ENCODE results near the gene P2RX2.

The P2RX2 gene

GRCh38 chr12:132618683-132619043, at the start of gene P2RX2:
Gene P2RX2 (plus strand): TSS chr12:132618776. CDS start chr12:132618817, 41 bp downstream.
- DNase-seq (ENCODE audit: low read depth): no peak

DNA sequence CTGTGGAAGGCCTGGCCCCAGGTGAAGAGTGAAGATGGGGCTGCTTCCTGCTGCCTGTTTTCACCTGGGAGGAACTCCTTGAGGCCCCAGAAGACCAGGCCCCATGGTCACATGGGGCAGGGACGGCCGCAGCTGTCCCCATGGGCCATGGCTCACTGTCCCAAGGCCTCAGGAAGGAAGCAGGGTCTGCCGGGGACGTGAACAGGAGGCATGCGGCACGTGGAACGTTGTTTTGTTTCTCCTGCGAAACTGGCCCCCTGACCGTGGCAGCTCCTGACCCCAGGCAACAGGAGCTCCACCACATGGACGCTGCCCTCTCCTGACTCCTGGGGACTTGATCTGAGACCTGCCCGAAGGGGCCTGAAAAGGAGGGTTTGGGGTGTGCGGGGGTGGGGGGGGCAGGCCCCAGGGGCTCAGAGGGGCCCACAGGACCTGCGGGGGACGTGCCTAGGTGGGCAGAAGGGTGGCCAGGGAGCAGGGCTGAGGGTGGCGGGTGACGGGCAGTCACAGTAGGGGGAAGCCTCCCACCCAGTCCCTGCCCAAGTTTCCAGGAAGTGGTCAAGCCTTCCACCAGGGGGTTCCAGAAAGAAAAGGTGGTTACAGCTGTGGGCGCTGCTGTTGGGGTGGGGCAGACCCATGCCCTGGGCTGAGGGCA, 49.6 kb upstream of the P2RX2 start:
- DNase-seq (ENCODE audit: low read depth): no peak

DNA sequence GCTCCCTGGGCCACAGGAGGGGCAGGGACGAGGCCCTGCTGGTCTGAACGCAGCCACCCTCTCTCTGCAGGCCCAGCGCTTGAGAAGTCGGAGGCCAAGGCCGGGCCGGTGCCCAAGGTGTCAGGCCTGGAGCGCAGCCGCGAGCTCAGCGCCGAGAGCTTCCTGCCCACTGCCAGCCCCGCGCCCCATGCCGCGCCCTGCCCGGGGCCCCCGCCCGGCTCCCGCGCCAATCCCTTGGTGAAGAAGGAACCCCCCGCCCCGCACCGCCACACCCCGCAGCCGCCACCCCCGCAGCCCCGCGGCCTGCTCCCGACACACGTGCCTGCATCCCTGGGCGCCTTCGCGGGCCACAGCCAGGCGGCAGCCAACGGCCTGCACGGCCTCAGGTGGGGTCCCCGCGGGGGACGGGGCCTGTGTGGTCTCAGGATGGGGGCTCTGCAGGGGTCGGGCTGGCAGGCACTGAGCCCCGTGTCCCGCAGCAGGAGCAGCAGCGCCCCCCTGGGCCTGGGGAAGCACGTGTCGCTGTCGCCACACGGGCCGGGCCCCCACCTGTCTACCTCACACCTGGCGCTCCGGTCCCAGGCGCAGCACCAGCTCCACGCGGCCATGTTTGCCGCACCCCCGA, 48.6 kb upstream of the P2RX2 start:
- no peak for DNase-seq (ENCODE audit: low read depth)

DNA sequence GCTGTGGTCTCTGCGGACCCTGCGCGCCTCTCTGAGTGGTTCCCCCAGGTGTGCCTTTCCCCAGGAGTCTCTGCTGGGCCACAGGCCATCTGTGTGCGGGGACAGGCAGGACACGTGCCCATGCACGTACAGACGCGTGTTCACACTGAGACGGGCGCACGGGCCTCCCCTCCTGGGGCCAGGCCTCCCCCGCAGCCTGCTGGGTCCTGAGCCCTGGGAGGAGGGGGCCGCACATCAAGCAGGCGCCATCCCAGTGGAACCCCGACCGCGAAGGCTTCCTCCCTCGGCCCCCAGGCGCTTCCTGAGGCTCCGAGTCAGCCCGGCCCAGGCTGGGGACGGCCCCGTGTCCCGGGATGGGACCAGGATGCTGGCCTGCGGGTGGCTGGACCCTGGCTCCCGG, 47.9 kb upstream of the P2RX2 start:
- no peak for DNase-seq (ENCODE audit: low read depth)

DNA sequence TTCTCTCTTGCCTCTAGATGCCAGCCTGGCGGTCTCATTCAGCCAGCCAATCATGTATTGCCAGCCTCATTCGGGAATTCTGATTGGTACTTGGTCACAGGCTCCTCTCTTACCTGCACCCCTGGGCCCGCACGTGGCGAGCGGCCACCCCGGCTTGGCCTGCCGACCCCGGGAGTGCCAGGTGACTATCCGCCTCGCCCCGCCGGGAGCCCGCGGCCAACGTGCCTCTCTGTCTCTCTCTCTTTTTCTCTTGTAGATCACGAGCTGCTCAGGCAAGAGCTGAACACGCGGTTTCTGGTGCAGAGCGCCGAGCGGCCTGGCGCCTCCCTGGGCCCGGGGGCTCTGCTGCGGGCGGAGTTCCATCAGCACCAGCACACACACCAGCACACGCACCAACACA, 47.5 kb upstream of the P2RX2 start:
- DNase-seq (ENCODE audit: low read depth): no peak

GRCh38 chr12:132571598-132571997, 47.0 kb upstream of the P2RX2 start:
- DNase-seq (ENCODE audit: low read depth): no peak

DNA sequence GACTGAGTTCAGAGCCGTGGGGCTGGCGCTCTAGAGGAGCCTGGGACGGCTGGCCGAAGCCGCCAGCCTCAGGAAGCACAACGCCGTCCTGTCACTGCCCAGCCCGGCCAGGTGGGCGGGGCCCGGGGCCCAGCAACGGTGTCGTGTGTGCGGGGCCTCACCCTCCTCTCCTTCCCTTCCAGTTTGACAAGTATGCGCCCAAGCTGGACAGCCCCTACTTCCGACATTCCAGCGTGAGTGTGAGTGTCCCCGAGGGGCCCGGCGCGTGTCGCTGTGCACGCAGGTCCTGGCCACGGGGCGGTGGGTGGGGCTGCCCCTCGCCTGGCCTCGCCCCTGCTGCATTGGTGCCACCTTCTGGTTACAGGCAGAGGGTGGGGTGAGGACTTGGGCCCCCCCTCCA, 46.5 kb upstream of the P2RX2 start:
- no peak for DNase-seq (ENCODE audit: low read depth)

DNA sequence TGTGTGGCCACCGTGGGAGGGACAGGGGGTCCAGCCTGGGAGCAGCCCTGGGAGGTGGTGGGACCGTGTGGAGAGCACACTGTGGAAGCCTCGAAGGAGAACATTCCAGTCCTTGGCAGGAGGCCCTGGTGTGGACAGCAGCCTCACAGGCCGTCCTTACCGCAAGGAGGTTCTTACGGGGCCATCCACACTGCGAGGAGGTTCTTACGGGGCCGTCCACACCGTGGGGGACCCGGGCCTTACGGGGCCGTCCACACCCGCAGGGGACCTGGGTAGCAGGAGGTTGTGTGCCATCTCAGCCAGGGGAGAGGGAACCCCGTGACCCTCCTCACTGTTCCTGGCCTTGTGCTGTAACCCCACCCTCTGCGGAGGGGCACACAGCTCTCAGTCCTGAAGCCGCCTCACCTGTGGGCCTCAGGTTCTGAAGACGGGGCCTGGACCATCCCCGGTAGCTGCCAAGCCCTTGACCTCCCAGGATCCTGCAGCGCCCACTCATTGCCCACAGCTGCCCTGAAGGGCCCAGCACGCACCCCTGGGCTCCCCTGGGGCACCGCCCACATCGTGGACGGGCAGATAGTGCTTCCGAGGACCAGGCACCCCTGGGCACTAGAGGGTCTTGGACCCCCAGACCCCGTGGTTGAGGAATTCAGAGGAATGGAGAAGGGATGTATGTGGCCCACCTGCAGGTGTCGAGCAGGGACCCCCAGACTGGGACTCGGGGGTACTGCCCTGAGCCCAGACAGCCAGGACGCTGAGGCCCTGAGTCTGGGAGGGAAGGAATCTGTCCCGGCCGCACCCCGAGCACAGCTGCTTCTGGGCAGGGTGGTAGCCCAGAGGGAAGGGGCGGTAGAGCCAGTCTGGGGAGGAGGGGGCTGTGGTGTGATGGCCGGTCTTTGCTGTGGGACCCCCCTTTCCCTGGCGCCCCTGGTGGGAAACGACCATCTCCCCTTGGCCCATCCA, 45.5 kb upstream of the P2RX2 start:
- DNase-seq (ENCODE audit: low read depth): no peak

DNA sequence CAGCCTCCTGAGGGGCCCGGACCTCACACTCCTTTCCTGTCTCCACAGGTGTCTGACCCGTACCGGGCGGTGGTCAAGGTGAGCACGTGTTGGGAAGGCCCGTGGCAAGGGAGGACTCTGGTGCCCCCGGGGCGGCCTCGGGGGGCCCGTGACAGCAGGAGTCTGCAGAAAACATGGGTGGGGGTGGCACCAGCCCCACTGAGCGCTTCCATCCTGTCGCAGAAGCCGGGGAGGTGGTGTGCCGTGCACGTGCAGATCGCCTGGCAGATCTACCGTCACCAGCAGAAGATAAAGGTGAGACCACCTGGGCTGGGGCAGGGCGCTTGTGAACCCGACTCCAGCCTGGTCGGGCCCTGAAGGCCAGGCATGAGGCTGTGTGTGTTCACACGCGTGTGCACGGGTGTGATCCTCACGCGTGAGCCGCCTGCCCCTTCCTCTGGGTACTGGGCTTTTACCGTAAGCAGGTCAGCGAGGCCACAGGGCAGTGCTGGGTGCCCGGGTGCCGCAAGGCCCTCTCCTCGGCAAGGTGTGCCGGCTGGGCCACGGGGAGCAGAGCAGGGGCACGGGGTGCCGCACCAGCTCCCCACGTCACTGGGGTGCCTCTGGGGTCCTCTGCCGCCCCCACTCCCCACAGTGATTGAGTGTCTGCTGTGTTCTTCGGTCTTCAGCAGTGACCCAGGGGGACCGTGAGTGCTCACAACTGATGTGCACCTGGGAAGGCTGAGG, 44.1 kb upstream of the P2RX2 start:
- DNase-seq (ENCODE audit: low read depth): no peak

DNA sequence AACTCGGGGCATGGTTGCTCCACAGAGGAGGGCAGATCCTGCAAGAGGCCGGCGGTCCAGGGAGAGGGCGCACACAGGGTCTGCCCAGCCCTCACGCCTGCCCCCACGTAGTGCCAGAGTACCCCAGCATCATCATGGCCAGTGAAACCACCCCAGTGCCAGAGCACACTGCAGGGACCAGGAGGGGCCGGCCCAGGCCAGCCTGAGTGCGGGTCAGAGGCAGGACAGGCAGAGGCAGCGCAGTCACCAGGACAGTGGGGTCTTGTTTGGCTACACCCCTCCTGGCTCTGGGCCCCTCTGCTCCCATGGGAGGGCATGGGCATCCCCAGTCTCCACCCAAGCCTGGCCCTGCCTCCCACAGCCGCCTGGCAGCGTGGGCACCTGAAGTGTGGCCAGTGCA, 42.9 kb upstream of the P2RX2 start:
- DNase-seq (ENCODE audit: low read depth): no peak

- DNase-seq (ENCODE audit: low read depth): no peak
Measured at GRCh38 chr12:132576701-132577100, 41.9 kb upstream of the P2RX2 start.

DNA sequence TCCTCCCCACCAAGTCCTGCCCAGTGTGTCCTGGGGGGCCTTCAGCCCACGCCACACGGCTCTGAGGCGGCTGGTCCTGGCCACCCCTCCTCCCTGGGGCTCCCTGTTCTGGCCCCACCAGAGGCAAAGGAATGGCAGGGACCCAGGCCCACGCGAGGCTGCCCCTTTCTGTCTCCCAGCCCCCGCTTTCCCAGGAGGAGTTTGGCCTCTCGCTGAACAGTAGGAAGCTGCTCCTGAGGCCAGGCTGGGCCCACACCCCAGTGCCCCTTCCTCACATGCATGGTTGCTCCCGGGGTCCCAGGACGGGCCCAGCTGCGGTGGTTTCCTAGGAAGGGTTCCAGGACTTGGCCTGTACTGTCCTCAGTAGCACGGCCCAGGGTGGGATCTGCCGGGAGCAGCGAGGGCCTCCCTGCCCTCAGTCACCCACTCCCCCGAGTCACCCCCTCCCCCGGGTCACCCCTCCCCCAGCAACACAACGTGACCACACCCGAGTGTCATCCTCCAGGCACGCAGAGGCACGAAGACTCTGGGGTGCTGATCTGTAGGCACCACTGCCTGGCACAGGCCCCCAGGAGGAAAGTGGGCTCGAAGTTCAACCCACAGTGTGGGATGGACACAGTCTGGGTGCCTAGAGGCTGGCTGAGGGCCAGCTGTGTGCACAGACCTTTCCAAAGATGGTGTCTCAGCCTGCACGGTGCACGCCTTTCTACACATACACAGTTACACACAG, 41.2 kb upstream of the P2RX2 start:
- DNase-seq (ENCODE audit: low read depth): no peak

DNA sequence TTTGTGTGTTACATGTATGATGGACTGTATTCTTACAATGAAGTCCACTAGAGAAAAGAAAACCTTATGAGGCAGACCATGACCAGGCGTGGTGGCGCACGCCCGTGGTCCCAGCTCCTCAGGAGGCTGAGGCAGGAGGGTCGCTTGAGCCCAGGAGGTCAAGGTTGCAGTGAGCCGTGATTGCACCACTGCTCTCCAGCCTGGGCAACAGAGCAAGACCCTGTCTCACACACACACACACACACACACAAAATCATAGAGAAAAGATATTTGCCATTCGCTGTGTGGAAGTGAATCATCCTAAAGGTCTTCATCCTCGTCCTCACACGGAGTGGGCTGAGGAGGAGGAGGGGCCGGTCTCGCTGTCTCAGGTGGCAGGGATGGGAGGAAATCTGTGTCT, 40.5 kb upstream of the P2RX2 start:
- DNase-seq (ENCODE audit: low read depth): no peak

GRCh38 chr12:132578826-132579225, 39.8 kb upstream of the P2RX2 start:
- DNase-seq (ENCODE audit: low read depth): no peak

GRCh38 chr12:132579744-132580143, 38.8 kb upstream of the P2RX2 start:
- DNase-seq (ENCODE audit: low read depth): no peak

- no peak for DNase-seq (ENCODE audit: low read depth)
Measured at GRCh38 chr12:132580701-132581292, 37.8 kb upstream of the P2RX2 start.

DNA sequence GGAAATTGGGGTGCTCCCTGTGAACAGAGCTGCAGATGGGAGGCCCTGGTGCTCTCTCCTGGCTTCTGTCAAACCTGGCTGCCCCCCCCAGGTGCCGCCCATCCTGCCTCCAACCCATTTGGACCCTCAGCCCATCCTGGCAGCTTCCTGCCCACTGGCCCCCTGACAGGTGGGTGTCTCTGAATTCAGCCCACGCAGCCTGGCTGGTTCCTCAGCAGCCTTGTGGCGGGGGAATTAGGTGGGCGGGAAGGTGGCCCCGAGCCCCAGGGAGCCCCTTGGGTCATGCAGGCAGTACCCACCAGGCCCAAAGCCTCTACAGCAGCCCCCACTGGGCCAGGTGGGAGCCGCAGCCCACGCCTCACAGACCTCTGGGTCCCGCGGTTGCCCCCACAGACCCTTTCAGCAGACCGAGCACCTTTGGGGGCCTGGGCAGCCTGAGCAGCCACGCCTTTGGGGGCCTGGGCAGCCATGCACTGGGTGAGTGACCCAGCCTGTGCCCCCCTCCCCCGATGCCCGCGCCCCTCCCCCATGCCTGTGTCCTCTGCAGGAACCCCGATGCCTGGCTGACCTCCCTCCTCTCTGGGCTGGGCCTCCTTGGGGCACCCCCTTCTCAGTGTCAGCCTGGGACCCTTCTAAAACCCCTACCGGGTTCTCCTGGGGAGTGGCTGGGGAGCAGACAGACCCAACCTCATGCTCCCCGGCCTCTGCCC, 37.1 kb upstream of the P2RX2 start:
- DNase-seq (ENCODE audit: low read depth): no peak

DNA sequence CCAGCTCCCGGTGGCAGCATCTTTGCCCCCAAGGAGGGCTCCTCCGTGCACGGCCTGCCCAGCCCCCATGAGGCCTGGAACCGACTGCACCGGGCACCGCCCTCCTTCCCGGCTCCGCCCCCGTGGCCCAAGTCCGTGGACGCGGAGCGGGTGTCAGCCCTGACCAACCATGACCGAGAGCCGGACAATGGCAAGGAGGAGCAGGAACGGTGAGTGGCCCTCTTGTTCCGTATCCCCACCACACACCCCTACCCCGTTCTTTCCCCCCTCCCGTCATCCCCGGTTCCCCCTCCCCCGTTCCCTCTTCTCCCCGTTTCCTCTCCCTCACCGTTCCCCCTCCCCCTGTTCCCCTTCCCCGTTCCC, 36.5 kb upstream of the P2RX2 start:
- DNase-seq (ENCODE audit: low read depth): no peak

GRCh38 chr12:132582582-132583410, 35.8 kb upstream of the P2RX2 start:
- no peak for DNase-seq (ENCODE audit: low read depth)

DNA sequence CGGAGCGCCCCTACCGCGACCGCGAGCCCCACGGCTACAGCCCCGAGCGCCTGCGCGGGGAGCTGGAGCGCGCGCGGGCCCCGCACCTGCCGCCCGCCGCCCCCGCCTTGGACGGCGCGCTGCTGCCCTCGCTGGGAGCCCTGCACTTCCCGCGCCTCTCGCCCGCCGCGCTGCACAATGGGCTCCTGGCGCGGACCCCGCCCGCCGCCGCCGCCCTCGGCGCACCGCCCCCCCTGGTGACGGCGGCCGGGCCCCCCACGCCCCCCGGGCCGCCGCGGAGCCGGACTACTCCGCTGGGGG, 35.2 kb upstream of the P2RX2 start:
- DNase-seq (ENCODE audit: low read depth): no peak

Data from activated T-cell treated with anti-CD3 and anti-CD28 coated beads for 48 hours (primary cell).